Activated effector memory CD4-positive, alpha-beta T cell treated with anti-CD3 and anti-CD28 coated beads, Interleukin-2, amount 50 U/mL, for 16 hours (primary cell): ENCODE results near the gene PNLIPRP2.

Experiments
- DNase-seq: peaks from one replicate; pipeline ENCODE4 v3.0.0-alpha.2; 2020

The PNLIPRP2 gene

GRCh38 chr10:116657863-116658551, 37.3 kb downstream of the PNLIPRP2 start:
- no peak for DNase-seq

- no peak for DNase-seq
Observed at GRCh38 chr10:116659049-116659670, 38.4 kb downstream of the PNLIPRP2 start.

- DNase-seq = no peak
Observed at GRCh38 chr10:116660860-116661259, 40.1 kb downstream of the PNLIPRP2 start.

GRCh38 chr10:116663342-116663741, 42.6 kb downstream of the PNLIPRP2 start:
- no peak for DNase-seq

GRCh38 chr10:116664631-116665030, 43.9 kb downstream of the PNLIPRP2 start:
- no peak for DNase-seq

GRCh38 chr10:116665541-116666125, 44.9 kb downstream of the PNLIPRP2 start:
- no peak for DNase-seq

GRCh38 chr10:116667484-116667883, 46.7 kb downstream of the PNLIPRP2 start:
- no peak for DNase-seq

- no peak for DNase-seq
Observed at GRCh38 chr10:116668018-116668417, 47.3 kb downstream of the PNLIPRP2 start.

GRCh38 chr10:116668446-116668845, 47.7 kb downstream of the PNLIPRP2 start:
- DNase-seq = no peak

- no peak for DNase-seq
Observed at GRCh38 chr10:116669080-116669479, 48.3 kb downstream of the PNLIPRP2 start.

GRCh38 chr10:116669832-116670644, 49.3 kb downstream of the PNLIPRP2 start:
- DNase-seq = no peak

- no peak for DNase-seq
Observed at GRCh38 chr10:116670706-116671105, 50.0 kb downstream of the PNLIPRP2 start.

- no peak for DNase-seq
Observed at GRCh38 chr10:116671274-116671926, 50.6 kb downstream of the PNLIPRP2 start.

- DNase-seq = no peak
Observed at GRCh38 chr10:116672891-116673290, 52.1 kb downstream of the PNLIPRP2 start.

- DNase-seq = no peak
Observed at GRCh38 chr10:116673866-116674265, 53.1 kb downstream of the PNLIPRP2 start.

GRCh38 chr10:116674901-116675423, 54.2 kb downstream of the PNLIPRP2 start:
- no peak for DNase-seq

GRCh38 chr10:116676118-116676517, 55.4 kb downstream of the PNLIPRP2 start:
- no peak for DNase-seq

GRCh38 chr10:116676633-116677032, 55.9 kb downstream of the PNLIPRP2 start:
- no peak for DNase-seq

- no peak for DNase-seq
Observed at GRCh38 chr10:116679351-116679750, 58.6 kb downstream of the PNLIPRP2 start.

- DNase-seq = no peak
Observed at GRCh38 chr10:116683166-116683565, 62.4 kb downstream of the PNLIPRP2 start.

GRCh38 chr10:116683821-116684220, 63.1 kb downstream of the PNLIPRP2 start:
- DNase-seq = no peak

- DNase-seq = no peak
Observed at GRCh38 chr10:116684781-116685180, 64.0 kb downstream of the PNLIPRP2 start.

- DNase-seq = no peak
Observed at GRCh38 chr10:116685807-116686206, 65.1 kb downstream of the PNLIPRP2 start.
